Osteocyte (in vitro differentiated cells): Measurements from ENCODE around the gene USP49. TPM values are rescaled to one million over a fixed set of nuclear protein-coding genes. Genes with fewer than 3 reads are reported as not detected.

Source experiments
- DNase-seq: peaks from one replicate; pipeline ENCODE4 v3.0.0; 2021; ENCODE audit warnings: mixed read lengths; ENCODE audit not compliant: unreplicated experiment; ENCODE audit errors: extremely low spot score
- H3K27ac Mint-ChIP-seq: one replicate; pipeline ENCODE4 v1.8.0; 2021; ENCODE audit warnings: mild to moderate bottlenecking, mixed read lengths; ENCODE audit not compliant: unreplicated experiment
- H3K27me3 Mint-ChIP-seq: one replicate; pipeline ENCODE4 v1.8.0; 2021; ENCODE audit warnings: mixed read lengths; ENCODE audit not compliant: unreplicated experiment
- H3K36me3 Mint-ChIP-seq: one replicate; pipeline ENCODE4 v1.8.0; 2021; ENCODE audit warnings: mixed read lengths; ENCODE audit not compliant: unreplicated experiment
- H3K4me1 Mint-ChIP-seq: one replicate; pipeline ENCODE4 v1.8.0; 2021; ENCODE audit warnings: mixed read lengths; ENCODE audit not compliant: unreplicated experiment
- H3K4me3 Mint-ChIP-seq: one replicate; pipeline ENCODE4 v1.8.0; 2021; ENCODE audit warnings: mild to moderate bottlenecking, moderate library complexity, mixed read lengths; ENCODE audit not compliant: unreplicated experiment
- H3K9me3 Mint-ChIP-seq: one replicate; pipeline ENCODE4 v1.8.0; 2021; ENCODE audit warnings: mixed read lengths; ENCODE audit not compliant: unreplicated experiment
- total RNA-seq: library from RNA; stranded (reverse); gene quantifications from 2 replicates; pipeline ENCODE4 v1.2.1, GENCODE V29; 2021
- TF ChIP-seq, protein P1 (sequence below): fragments of 200-600 bp; sonication (generic); IDR thresholded peaks from 2 replicates; pipeline ENCODE4 v1.5.0; 2021; ENCODE audit warnings: antibody characterized with exemption, mild to moderate bottlenecking, moderate library complexity

The USP49 gene
- total RNA-seq, 1 donor from 2014 or later: 5.2 TPM

DNA sequence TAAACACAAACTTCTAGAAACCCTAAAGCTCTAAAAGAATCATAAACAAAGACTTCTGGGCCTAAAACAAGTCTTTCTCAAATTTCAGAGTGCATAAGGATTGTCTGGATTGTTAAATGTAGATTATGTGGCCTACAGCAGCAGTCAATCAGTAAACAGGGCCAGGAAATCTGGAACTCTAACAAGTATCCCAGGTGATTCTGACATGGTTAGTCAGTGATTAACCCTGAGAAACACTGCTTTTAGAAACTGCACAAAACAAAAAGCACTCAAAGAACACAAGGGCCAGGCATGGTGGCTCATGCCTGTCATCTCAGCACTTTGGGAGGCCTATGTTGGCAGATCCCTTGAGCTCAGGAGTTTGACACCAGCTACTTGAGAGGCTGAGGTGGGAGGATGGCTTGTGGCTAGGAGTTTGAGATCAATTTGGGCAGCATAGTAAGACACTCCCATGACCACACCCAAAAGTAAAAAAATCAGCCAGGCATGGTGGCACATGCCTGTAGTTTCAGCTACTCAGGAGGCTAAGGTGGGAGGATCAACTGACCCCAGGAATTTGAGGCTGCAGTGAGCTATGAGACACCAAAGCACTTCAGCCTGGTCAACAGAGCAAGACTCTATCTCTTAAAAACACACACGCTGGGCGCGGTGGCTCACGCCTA is 19.8 kb upstream of the USP49 start:
- TF ChIP-seq, protein P1, sequence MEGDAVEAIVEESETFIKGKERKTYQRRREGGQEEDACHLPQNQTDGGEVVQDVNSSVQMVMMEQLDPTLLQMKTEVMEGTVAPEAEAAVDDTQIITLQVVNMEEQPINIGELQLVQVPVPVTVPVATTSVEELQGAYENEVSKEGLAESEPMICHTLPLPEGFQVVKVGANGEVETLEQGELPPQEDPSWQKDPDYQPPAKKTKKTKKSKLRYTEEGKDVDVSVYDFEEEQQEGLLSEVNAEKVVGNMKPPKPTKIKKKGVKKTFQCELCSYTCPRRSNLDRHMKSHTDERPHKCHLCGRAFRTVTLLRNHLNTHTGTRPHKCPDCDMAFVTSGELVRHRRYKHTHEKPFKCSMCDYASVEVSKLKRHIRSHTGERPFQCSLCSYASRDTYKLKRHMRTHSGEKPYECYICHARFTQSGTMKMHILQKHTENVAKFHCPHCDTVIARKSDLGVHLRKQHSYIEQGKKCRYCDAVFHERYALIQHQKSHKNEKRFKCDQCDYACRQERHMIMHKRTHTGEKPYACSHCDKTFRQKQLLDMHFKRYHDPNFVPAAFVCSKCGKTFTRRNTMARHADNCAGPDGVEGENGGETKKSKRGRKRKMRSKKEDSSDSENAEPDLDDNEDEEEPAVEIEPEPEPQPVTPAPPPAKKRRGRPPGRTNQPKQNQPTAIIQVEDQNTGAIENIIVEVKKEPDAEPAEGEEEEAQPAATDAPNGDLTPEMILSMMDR: no peak
- Mint-ChIP-seq H3K27ac (no peak overlapping the region), H3K36me3 (peaks cover 19% of the 10 kb centered on the region), H3K4me3 (no peak overlapping the region), H3K27me3 (no peaks in the 10 kb centered on the region), H3K4me1 (peaks cover 18% of the 10 kb centered on the region), H3K9me3 (no peaks in the 10 kb centered on the region)
- DNase-seq: no peak

DNA sequence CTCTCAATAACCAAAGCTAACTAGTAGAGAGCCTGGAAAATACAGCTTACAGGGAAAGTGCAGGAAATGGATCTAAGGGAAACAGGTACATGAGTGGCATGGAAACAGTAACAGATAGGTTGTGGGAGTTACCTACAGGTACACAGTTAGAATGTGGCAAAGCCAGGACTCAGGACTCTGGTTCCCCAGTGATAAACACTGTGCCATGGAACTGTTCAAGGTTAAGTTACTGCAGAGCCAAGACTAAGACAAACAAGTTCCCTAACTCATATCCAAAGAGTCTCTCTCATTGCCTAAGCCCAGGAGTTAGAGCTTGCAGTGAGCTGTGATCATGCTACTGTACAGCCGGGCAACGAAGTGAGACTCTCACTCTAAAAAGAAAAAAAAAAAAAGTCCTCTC is 19.2 kb upstream of the USP49 start:
- TF ChIP-seq, protein P1: no peak
- Mint-ChIP-seq H3K27me3 (no peaks in the 10 kb centered on the region), H3K36me3 (peaks cover 19% of the 10 kb centered on the region), H3K27ac (no peak overlapping the region), H3K4me3 (no peak overlapping the region), H3K4me1 (peaks cover 12% of the 10 kb centered on the region), H3K9me3 (no peaks in the 10 kb centered on the region)
- no peak for DNase-seq

DNA sequence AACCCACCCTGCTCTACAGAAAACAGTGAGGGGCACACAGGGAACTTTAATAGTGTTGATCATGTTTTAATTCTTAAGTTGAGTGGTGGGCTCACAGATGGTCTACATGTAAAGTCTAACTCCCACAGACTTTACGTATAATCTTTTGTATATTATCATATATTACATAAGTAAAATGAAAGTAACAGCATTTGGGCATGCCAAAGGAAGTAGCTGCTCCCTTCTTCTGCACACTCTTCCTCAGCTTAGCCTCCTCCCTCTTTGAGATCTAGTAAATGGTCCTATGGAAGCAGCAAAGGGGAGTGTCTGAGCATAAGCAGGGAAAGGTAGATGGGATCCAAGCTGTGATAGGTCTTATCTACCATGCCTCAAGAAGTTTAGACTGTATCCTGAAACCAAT is 14.6 kb upstream of the USP49 start:
- H3K27me3 Mint-ChIP-seq: no peaks in the 10 kb centered on the region
- no peak overlapping the region for H3K4me3 Mint-ChIP-seq
- no peaks in the 10 kb centered on the region for H3K4me1 Mint-ChIP-seq
- DNase-seq: no peak
- no peaks in the 10 kb centered on the region for H3K9me3 Mint-ChIP-seq
- H3K27ac Mint-ChIP-seq: no peak overlapping the region
- TF ChIP-seq, protein P1: no peak
- peaks cover 37% of the 10 kb centered on the region for H3K36me3 Mint-ChIP-seq

DNA sequence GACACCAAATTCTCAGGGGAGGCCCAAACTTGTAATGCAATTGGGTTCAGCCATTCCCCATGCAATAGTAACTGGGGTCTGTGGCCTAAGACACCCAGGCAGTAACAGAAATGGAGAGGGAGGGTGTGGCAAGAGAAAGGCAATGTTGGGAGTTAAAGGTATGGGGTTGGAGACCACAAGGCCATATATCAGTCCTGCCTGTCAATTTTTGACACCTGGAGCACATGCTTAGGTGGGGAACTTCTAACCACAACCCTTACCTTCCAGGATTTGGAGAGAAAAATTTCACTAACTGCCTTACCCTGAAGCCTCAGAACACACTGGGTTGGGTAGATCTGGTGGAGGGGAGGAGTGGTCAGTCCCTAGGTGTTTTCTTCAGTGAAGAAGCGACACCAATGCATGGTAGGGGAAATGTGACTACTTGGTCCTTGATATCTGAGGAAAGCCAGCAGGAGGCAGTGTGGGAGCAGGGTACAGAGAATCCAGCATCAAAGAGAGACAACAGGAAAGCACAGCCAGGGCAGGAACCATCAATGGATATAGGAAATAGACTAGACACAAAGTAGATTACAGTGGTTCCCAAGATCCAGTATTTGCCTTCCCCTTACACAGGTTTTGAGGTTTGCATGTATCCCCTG is 6.8 kb upstream of the USP49 start:
- Mint-ChIP-seq H3K9me3 (no peaks in the 10 kb centered on the region), H3K27ac (no peak overlapping the region), H3K36me3 (peaks cover 12% of the 10 kb centered on the region), H3K4me3 (no peak overlapping the region), H3K4me1 (no peaks in the 10 kb centered on the region), H3K27me3 (no peaks in the 10 kb centered on the region)
- TF ChIP-seq, protein P1: peak; percentile 17
- no peak for DNase-seq

DNA sequence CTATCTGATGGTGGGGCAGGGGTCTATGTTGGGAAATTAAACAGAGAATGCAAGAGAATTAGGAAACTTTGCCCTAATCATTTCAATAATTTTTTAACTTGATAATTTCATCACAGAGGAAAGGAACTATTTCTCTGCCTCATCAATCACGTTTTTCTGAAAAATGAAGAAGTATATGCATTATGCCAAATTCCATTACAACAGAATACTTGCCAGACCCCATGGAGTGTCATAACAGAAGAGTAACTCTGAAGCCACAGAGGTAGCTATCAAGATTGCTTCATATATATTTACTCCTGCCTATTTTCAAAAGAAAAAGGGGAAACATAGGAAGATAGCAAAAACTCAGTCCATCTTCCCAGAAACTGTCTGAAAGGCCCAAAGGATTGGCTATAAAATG is 5.7 kb upstream of the USP49 start:
- no peak for DNase-seq
- Mint-ChIP-seq H3K9me3 (no peaks in the 10 kb centered on the region), H3K36me3 (peaks cover 7% of the 10 kb centered on the region), H3K4me1 (peaks cover 5% of the 10 kb centered on the region), H3K4me3 (no peak overlapping the region), H3K27me3 (no peaks in the 10 kb centered on the region), H3K27ac (no peak overlapping the region)
- TF ChIP-seq, protein P1: no peak
